ENCODE data around the gene LCT.
"Not testable (repeated sequence)": the region's sequence is repeated elsewhere in the genome, so short reads cannot be mapped to it uniquely, and the experiment has no call there.

The LCT gene

DNA sequence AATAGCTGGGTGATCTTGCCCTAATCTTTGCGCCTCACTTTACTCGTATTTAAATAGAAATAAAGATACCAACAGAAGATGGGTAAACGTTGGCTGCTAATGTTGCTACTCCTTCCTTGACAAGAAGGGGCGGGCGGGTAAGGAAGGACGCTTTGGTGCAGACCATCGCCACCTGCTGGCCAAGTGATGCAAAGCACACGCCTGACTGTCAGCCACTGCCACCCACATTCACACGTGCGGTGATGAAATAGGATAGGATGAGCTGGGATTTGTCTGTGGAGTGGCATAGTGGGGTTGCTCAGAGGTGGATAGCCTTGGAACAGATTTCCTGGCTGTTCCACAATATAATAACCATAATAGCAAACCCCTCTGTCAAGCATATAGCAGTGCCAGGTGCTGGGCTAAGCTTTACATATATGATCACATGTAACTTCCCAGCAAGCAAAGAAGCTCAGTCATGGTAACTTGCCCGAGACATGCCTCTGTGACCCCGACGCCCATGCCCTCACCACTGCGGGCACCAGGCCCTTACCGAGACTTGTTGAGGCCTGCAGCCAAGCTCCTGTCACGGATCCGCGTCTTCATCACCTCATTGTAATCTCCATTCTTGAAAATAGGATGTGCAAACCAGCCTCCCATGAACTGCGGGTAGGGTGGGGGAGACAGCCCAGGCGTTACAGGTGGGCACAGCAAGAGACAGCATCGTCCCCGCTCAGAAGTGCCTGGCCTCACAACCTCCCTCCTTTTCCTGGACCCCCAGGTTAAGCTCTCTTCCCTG, 39.3 kb downstream of the LCT start:
- DNase-seq (ENCODE audit: low read depth in 2 of 2), result peak; percentile 50 to 59

DNA sequence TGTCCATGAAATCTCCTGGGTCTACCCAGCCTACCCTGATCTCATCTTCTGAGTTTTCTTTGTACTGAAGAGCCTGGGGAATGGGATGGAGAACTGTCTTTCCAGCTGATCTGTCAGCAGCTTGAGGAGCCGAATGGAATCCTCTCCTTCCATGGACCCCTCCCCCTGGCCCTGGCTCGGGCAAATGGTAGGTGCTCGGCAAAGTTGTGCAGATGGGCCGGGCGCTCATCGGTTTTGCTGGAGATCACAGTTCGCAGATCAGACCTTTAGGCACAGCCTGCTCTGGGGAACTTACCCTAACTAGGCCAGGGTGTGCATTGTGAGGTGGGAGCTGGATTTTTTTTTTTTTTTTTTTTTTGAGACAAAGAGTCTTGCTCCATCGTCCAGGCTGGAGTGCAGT, 40.4 kb downstream of the LCT start:
- DNase-seq (ENCODE audit: low read depth in 2 of 2), result no peak

DNA sequence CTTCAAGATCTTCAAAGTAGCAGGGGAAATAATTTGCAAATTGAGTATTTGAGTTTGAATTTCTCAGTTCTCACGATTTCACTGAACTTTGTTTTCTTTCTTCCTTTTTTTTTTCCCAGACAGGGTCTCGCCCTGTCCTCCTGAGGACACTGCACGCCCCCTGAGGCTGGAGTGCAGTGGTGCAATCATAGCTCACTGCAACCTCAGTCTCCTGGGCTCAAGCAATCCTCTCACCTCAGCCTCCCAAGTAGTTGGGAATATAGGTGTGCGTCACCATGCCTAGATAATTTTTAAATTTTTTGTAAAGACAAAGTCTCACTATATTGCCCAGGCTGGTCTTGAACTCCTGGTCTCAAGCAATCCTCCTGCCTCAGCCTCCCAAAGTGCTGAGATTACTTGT, 41.3 kb downstream of the LCT start:
- not testable (repeated sequence) for DNase-seq (ENCODE audit: low read depth in 2 of 2)

DNA sequence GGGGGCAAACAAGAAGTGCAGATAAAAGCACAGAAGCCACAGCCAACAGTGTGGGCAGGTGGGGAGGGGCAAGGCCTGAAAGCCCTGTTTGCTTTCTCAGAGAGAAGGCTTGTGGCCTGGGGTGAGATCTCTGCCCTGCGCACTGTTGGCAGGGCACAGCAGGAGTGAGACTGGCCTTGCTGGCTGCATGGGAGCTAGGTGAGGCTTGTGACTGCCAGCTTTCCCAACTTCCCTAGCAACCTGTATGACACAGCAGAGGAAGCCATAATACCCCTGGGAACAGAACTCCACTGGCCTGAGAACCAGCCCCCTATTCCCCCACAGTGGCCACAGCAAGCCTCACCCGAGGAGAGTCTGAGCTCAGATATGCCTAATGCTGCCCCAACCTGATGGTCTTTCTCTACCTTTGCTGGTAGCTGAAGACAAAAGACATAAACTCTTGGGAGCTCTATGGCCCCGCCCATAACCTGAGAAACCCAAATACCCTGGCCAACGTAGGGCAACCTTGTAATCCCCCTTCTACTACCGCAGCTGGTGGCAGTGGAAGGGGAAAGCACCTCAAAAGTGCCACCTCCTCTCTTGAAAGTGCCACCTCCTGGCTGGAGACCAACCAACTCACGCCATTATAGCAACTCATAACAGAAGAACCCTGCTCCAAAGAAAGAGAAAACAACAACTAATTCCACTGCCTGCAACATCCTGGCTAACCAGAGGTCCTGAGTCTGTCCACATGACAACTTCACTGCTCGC, 44.4 kb downstream of the LCT start:
- no peak for DNase-seq (ENCODE audit: low read depth in 2 of 2)

DNA sequence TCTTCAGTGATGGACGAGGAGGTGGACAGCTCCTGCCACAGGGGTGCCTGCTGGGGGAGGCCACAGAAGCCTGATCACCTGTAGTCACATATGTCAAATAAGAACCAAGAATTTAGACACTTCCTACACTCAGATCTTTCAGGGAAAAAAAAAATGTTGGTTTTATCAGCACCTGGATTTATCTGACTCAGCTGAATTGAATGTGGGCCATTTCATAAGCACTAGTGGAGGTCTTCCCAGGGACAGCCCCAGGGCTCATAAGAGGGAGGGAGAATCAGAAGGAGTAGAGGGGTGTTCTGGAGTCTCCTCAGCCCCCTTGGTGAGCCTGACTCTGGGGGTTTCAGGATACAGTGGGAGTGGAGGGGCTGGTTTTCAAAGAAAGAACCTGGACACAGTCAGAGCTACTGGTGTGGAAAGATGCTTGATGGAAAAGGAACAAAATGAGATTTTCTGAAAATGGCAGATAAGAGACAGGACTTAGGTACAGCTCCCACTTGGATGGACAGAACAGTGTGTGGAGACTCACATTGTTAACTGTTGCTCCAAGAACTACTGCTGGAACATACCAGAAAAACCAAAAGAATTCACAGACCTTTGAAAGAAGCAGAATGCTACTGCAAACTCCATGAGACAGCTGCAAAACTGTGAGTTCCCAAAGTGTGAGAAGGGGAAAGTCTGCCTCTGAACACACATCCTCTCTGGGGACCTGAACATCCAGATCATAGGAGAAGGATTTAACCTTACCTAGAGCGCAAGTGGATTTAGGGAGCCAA, 45.4 kb downstream of the LCT start:
- DNase-seq (ENCODE audit: low read depth in 2 of 2), result no peak

DNA sequence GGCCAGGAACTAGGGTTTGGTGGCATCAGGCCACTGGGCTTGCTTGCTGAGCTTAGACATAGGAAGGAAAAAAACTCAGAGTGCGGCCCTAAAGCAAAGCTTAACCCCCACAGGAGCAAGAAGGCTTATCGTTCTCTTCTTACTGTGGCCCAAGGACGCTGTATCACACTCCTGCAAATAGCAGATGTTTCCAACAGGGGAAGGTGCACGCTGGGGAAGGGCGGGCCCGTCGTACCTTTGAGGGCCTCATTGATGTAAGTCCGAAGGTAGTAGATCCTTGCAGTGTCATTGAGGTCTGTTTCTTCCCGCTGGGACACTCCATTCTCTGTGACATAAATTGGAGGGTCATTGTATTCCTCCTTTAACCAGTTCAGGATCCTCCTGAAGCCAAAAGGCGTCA, 46.6 kb downstream of the LCT start:
- DNase-seq (ENCODE audit: low read depth in 2 of 2), result no peak

DNA sequence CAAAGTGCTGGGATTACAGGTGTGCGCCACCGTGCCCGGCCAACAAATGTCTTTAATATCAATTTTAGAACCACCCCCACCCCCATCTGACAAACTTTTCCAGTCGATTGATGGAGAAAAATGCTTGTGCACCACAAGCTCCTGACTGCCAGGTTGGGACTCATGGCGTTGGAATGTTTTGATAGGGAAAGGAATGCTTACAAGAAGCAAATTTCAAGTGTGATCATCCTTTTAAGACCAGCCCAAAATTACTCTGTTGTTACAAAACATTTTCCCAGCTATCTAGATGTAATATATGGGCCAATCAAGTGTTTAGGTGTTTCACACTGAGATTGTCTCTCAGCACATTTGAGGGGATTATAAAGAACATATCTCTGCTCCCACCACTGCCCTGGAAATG, 50.2 kb downstream of the LCT start:
- DNase-seq (ENCODE audit: low read depth in 2 of 2), result no peak

DNA sequence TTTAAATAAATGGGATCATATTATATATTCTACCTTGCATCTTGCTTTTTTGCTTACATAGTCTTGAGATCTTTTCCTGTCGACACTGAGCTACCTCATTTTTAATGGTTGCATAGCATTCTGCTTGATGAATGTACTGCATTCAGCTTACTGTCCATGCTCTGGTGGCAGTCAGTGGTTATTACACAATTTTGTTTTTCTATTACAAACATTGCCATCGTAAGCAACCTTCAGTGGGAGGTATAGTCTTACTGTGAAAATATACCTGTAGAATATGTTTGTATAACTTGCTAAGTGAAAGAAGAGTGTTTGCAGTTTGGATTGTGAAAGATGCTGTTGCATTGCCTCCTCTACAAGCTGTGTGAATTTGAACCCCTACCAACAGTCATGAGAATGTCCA, 52.0 kb downstream of the LCT start:
- DNase-seq (ENCODE audit: low read depth in 2 of 2), result no peak

DNA sequence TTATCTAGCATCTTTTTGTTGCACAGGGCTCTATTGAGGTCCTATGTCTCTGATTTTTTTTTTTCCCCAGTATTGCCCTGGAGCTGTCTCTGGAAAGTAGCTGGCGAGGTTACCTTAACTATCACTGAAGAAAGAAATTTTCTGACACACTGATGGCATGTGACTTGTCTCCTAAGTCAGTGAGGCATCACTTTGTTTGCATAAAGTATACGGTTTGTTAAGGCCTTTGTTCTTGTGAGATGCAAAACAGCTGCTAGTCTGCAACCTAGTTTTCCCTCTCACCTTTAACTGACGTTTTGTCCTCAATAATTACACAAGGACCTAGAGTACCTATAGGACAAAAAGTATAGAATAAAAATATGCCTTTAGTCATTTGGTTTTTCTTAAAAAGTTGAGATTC, 53.5 kb downstream of the LCT start:
- DNase-seq (ENCODE audit: low read depth in 2 of 2), result no peak

DNA sequence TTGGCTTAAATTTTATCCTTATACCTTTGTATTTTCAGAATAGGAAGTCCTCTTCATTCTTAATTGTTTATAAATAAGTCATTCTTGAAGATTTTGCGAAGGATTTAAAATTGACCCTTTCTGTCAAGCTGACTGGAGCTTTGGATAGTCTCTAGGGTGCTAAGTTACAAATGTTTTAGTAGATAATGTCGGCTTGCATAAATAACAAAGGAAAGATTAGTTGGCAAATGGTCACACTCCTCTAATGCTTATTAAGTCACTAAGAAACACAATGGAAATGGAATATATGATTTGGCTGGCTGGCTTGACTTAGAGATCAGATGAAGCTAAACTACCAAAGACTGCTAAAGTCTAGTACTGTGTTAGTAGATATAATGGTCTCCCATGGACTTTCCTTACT, 54.8 kb downstream of the LCT start:
- DNase-seq (ENCODE audit: low read depth in 2 of 2), result no peak

DNA sequence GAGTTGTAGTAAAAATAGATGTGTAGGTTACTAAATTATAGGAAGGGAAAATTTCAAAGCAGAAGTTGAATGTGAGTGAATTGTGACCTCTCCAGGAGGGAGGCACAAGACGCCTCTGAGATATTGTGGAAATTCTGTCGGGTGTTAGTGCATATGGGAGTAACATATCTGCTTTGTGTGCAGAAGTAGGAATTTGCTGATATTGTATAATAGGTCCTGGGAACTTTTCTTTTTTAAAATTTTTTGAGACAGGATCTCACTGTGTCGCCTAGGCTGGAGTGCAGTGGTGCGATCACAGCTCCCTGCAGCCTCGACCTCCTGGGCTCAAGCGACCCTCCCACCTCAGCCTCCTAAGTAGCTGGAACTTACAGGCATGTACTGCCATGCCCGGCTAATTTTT, 60.6 kb downstream of the LCT start:
- no peak for DNase-seq (ENCODE audit: low read depth in 2 of 2)

DNA sequence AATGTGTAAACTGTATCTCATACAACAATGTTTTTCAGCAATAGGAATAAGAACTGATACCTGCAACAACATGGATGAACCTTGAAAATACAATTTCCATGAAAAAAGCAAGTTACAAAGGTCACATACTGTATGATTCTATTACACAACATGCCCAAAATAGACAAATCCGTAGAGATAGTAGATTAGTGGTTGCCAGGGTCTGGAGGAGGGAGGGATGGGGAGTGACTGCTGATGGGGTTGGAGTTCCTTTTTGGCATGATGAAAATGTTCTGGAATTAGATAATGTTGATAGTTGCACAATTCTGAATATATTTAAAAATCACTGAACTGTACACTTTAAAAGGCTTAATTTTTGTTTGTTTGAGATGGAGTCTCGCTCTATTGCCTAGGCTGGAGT, 61.6 kb downstream of the LCT start:
- no peak for DNase-seq (ENCODE audit: low read depth in 2 of 2)

DNA sequence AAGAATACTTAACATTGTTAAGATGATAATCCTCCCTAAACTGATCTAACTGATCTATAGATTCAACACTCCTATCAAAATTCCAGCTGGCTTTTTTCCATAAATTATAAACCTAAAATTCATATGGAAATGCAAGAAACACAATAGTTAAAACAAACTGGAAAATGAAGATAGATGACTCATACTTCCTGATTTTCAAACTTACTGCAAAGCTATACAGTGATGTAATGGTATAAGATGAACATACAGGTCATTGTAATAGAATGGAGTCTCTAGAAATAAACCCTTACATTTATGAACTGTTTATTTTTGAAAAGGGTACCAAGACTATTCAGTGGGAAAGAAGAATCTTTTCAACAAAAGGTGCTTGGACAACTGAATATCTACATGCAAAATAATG, 63.1 kb downstream of the LCT start:
- DNase-seq (ENCODE audit: low read depth in 2 of 2), result no peak

DNA sequence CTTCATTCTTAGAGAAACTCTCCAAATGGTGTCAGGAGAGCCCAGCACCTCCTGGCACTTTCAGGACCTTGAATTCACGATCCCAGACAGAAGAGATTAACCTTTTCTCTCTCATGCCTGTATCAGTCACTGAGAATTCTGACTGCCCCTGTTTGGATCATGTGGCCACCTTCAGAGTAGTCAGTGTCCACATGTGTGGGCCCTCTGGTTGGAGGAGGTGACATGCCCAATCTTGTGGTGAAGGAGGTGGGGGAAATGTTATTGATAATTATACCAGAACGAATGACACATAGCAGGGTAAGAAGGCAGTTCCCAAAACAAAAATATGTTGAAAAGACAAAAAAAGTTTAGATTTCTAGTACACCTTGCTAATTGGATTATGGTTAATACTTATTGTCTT, 63.7 kb downstream of the LCT start:
- DNase-seq (ENCODE audit: low read depth in 2 of 2), result no peak

DNA sequence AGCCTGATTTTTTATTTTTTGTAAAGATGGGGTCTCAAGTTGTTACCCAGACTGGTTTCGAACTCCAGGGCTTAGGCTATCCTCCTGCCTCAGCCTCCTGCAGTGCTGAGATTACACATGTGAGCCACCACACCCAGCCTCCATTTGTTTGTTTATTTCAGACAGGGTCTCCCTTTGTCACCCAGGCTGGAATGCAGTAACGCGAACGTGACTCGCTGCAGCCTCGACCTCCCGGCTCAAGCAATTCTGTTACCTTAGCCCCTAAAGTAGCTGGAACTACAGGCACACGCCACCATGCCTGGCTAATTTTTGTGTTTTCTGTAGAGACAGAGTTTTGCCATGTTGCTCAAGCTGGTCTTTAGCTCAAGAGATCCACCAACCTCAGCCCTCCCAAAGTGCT, 68.1 kb downstream of the LCT start:
- DNase-seq (ENCODE audit: low read depth in 2 of 2), result no peak

DNA sequence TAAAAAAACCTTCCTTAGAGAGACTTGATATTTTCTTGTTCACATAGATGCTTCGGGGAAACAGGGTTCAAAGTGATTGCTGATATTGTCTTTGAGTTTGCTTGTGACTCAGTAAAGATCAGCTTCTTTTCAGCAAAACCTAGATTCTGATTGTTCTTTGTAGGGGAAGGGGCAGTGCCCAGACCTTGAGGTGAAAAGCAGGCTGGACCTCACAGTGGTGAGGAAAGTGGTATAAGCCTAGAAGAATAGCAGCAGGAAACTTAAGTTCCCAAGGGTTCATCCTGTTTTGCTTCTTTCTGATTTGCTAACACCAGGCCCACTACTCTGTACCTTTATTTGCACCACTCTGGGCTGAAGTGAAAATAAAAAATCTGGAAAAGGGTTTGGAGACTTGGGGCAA, 74.5 kb downstream of the LCT start:
- DNase-seq (ENCODE audit: low read depth in 2 of 2), result no peak

DNA sequence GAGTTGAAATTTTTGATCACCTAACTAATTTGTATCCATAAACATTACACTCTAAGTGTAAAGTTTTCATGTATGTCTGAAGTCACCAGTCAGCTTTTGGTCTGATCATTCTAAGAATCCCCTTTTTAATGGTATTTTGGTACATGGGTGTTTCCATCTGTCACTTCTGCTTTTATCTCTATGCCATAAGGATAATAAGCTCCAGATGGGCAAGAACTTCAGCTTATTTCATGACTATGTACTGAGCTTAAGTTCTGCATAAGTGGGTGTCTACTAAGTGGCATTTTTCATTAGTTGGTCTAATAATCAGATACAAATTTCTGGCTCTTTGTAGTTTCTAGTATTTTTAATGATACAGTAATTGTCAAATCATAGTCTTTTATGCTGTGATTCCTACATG, 75.0 kb downstream of the LCT start:
- no peak for DNase-seq (ENCODE audit: low read depth in 2 of 2)

DNA sequence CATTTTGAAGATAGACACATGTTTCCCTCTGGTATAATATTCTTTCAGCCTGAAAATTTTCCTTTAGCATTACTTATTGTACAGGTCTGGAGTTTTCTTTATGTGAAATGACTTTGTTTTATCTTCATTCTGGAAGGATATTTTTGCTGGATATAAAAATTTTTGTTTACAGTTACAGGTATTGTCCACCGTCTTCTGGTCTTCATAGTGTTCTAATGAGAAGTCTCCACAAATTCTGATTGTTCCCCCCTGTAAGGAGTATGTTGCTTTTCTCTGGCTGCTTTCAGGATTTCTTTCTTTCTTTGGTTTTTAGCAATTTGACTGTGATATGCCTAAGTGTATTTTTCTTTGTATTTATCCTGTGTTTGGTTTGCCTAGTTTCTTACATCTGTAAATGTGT, 80.3 kb downstream of the LCT start:
- DNase-seq (ENCODE audit: low read depth in 2 of 2), result no peak

DNA sequence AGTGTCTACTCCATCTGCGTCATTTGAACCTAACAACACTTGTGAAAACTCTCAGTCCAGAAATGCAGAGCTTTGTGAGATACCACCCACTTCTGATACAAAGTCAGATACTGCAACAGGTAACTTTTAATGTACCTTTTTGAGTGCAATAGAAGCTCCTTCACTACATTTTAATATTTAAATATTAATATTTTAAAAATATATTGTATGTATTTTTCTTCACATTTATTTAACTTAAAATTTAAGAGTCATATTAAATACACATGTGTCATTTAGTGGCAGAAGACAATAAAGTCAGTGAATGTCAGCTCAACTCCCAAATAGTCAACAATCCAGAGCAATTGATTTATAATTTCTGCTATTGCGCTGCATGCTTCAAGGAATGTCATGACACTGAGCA, 81.4 kb downstream of the LCT start:
- DNase-seq (ENCODE audit: low read depth in 2 of 2), result no peak

DNA sequence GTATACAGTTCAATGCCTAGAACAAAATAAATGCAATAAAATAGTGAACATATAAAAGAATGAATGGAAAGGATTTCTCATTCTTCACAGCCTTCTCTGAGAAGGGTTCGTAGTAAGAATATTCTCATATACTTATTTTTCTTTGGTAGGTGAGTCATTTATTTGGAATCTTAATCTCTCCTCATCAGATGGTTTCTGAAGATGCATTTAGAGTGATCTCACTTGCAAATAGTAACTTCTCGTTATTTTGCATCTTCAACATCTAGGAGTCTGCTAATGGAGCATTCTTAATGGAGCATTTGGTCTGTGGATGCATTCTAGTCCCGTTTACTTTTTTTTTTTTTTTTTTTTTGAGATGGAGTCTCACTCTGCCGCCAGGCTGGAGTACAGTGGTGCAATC, 91.4 kb downstream of the LCT start:
- no peak for DNase-seq (ENCODE audit: low read depth in 2 of 2)

DNA sequence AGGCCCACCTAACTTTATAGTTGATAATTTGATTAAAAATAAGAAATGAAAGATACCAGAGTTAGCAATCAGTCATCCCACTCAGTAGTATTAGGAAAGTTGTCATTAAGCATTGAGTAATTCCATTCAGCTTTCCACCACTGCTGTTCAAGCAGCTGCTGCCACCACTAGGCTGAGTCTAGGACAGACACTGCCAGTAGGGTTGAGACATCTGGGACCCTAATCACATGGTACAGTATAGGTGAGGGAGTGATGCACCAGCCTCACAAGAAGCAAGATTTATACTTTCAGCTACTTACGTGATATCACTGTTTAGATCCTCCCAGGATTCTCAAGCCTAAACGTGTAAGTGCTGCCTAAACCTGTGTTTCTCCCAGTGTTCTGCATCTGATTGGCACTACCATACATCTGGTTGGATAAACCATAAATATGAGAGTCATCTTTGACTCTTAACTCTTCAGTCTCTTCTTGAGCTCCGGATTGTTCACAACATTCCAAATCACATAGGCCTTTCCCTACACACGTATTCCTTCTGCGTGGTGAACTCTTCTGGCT, 92.1 kb downstream of the LCT start:
- peak in 1 of 2 donors; percentile 1 for DNase-seq (ENCODE audit: low read depth in 2 of 2)

DNA sequence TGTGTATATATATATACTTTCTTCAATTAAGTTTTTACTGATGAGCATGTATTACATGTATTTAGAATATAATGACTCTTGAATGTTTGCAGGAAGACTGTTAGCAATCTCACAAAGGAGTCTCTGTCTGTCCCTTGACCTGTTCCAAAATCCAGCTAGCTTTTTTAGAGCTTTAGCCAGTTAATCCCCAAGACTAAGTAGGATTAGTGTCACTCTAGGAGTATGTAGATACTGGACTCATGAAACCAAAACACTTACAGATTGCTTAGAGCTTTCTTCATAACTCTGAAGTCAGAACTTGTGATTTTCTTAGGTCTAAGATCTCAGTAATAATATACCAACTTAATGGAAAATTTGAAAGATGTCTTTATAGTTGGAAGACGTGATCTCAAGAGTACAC, 93.1 kb downstream of the LCT start:
- DNase-seq (ENCODE audit: low read depth in 2 of 2), result no peak
